IMR-90 (cell line): ENCODE results near the gene CMTM8.

Experiments used
- BHLHE40 ChIP-seq: fragments of 150-350 bp; IDR thresholded peaks from 2 replicates; pipeline ENCODE4 v1.6.1; 2016; ENCODE audit warnings: mild to moderate bottlenecking, low read depth, low read length
- FOS ChIP-seq: fragments of 150-350 bp; IDR thresholded peaks from 2 replicates; pipeline ENCODE4 v1.6.1; 2016; ENCODE audit warnings: low read depth, low read length
- MAFK ChIP-seq: IDR thresholded peaks from 2 replicates; pipeline ENCODE4 v1.6.1; 2012; ENCODE audit warnings: low read depth, low read length, improper control_type of control experiment
- MAZ ChIP-seq: IDR thresholded peaks from 2 replicates; pipeline ENCODE4 v1.6.1; 2012; ENCODE audit warnings: low read depth, mild to moderate bottlenecking, low read length, improper control_type of control experiment, moderate library complexity, borderline replicate concordance
- POLR2A ChIP-seq: IDR thresholded peaks from 2 replicates; pipeline ENCODE4 v1.6.1; 2012; ENCODE audit warnings: mild to moderate bottlenecking, low read depth, low read length
- RAD21 ChIP-seq: IDR thresholded peaks from 2 replicates; pipeline ENCODE4 v1.6.1; 2012; ENCODE audit warnings: low read length, improper control_type of control experiment
- USF2 ChIP-seq: fragments of 150-350 bp; IDR thresholded peaks from 2 replicates; pipeline ENCODE4 v1.6.1; 2017; ENCODE audit warnings: mild to moderate bottlenecking, antibody characterized with exemption, low read length, low read depth
- TF ChIP-seq, protein P1 (sequence below): conservative IDR thresholded peaks from 2 replicates; pipeline ENCODE4 v1.5.1; 2012; ENCODE audit warnings: mild to moderate bottlenecking, low read depth, low read length, improper control_type of control experiment

DNA sequence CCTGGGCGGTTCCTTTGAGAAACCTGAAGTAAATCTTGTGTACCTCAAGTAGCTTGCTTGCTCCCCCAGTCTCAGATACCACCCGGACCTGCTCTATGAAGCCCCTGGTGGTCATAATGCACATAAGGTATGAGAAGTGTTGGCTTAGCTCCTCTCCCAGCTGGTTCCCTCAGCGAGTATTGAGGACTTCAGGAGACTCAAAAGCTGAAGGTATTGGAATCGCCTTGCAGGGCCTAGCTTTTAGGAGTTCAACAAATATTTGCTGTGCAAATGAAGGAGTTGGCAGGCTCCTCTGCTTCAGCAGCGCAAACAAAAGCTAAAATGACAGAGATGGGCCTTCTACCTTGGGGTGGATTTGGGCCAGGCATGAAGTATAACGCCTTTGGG, 1.7 kb downstream of the CMTM8 start:
- TF ChIP-seq USF2: no peak
- TF ChIP-seq, protein P1, sequence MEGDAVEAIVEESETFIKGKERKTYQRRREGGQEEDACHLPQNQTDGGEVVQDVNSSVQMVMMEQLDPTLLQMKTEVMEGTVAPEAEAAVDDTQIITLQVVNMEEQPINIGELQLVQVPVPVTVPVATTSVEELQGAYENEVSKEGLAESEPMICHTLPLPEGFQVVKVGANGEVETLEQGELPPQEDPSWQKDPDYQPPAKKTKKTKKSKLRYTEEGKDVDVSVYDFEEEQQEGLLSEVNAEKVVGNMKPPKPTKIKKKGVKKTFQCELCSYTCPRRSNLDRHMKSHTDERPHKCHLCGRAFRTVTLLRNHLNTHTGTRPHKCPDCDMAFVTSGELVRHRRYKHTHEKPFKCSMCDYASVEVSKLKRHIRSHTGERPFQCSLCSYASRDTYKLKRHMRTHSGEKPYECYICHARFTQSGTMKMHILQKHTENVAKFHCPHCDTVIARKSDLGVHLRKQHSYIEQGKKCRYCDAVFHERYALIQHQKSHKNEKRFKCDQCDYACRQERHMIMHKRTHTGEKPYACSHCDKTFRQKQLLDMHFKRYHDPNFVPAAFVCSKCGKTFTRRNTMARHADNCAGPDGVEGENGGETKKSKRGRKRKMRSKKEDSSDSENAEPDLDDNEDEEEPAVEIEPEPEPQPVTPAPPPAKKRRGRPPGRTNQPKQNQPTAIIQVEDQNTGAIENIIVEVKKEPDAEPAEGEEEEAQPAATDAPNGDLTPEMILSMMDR: no peak
- no peak for TF ChIP-seq RAD21
- no peak for TF ChIP-seq BHLHE40
- no peak for TF ChIP-seq MAZ
- TF ChIP-seq FOS: no peak
- no peak for TF ChIP-seq MAFK
- no peak for TF ChIP-seq POLR2A
